NK-92 treated with Interleukin-12 subunit alpha and Interleukin-12 subunit beta, amount 100 ng/mL, for 24 hours (cell line): ENCODE results near the gene MEDAG.

Experiments
- DNase-seq: peaks from one replicate; lab custom pipeline; 2025; lab: John Stamatoyannopoulos, UW

MEDAG gene

DNA sequence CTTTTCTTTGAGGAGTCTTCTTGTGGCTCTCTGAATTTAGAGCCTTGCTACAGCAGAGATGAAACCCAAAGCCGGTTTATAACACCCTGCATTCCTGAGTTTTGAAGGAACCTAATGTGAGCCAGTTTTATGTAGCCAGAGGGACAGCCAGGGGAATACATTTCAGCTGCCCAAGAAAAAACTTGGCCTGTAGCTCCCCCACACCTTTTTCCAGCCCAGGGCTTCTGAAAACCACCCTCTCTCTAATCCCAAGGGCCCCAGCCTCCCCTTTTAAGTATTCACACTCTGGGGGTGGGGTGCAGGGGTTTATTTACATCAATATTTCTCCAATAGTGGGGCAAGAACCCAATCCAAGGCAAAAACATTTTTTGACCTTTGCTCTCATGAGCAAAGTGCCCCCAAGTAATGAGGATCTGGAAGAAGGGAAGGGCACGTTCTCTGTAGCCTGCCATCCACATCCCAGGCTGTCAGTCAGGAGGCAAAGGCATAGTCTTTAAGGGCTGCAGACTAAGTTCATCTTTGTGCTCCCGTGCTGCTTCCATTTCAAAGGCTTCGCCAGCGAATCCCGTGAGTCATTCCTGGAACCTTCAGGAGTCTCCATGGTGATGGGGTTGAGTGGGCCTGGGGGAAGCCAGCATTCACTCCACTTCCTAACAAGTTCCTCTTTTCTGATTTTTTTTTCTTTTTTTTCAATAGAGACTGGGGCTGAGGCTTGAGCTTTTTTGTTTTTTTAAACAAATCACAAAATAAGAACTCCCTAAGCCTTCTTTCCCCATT is 33.2 kb upstream of the MEDAG start:
- no peak for DNase-seq

DNA sequence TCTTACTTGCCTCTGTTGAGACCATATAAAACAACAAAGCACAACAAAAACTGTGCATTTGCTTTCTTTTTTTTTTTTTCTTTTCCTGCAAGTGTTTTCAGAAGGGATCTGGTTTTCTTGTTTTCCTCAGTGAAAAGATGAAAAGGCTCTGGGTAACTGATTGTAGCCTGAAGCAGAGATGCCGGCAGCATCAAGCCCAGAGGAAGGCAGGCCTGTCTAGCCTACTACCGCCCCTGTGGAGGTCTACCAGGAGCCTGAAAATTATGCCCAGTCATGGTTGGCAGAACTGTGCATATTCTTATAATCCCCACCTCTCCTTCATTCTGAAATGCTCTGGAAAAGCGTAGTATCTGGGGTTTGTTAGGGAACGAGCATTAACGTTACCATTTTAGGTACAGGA is 32.6 kb upstream of the MEDAG start:
- no peak for DNase-seq

DNA sequence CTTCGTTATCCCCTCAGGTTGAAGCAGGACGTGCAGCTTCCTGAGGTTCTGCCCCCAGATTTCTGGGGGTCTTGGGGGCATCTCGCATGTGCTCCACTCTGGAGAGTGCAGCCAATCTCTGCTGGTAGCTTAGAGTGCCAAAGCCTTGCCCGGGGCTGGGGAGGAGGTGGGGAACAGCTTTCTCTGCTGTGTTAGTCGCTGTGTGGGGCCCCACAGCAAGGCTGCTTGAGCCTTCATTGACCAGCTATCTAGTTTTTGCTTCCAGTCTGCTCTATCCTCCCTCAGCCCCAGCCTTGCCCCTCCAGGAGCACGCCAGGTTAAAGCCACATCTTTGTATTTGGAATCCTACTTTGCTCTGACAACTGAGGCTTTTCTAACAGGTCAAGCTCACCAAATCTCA is 32.0 kb upstream of the MEDAG start:
- DNase-seq = no peak

DNA sequence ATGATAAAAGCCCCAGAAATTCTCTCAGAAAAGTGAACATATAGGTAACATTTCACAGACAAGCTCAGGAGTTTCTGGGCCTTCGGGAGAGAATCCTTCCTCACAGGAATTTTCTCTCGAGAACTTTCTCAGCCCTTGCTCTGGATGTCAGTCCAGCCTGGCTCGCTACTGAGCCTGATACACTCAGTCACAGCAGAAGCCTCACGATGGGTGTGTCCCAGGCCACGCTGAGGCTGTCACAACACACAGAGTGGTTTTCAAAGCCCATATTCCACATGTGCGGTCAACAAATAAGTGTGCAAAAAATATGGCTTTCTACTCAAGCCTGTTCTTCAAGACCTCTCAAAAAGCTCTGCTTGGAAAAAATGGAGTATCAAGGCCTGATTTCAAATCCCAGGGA is 31.5 kb upstream of the MEDAG start:
- DNase-seq = no peak

DNA sequence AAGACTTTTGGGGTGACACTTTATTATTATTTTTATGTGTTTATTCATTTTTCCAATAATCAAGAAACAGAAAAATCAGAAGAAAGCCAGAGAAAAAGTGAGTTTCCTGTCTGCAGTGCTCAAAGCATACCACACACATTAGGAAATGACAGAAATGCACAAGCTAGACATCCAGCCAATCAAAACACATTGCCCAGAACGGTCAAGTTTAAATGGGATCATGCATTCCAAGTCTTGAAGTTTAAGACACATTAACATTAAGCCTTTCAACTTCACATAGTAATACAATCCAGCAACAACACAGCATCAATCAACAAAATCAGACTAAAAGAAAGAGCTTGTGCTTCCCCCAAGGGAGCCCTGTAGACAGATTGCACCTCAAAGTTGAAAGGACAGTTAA is 28.7 kb upstream of the MEDAG start:
- no peak for DNase-seq

DNA sequence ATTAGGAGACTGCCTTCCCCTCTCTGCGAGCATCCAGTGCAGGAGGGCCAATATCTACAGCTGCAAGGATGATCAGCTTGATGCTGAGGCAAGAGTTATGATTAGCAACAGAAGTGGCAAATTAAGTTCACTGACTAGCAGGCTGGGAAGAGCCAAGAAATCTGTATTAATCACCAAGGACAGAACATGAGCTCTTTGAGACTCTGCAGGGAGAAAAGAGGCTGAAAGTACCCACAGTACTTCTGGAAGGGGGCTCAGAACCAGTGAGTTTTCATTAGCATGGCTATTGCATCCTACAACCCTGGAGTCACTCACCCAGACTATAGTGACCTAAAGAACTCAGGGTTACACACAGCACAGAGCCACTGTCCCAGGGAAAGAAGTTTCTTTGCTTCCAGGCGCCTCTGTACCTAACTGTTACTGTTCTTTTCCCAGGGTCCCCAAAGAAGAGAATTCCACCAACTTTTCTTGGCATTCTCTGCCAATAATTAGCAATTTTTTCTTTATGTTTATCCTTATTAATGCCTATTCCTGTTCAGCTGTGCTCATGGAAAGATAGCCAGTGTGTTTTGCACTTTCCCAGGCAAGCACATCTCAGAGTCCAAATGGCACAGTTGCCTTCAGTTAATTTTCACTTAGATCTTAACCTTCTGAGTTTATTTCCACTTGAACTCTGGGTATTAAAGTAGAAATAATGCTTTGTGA is 25.8 kb upstream of the MEDAG start:
- no peak for DNase-seq

DNA sequence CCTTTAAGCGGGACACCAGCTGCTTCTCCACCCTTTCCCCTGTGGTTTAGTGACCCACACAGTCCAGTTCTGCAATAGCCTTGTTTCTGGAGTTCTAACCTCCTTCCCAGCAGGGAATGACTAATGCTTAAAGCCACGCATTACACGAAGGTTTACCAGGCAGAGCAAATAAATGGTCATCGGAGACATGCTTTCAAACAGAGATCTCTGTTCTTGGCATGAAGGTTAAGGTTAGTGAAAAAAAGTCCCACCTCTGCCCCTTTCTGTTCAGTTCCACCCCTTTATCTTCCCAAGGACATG is 25.3 kb upstream of the MEDAG start:
- no peak for DNase-seq

DNA sequence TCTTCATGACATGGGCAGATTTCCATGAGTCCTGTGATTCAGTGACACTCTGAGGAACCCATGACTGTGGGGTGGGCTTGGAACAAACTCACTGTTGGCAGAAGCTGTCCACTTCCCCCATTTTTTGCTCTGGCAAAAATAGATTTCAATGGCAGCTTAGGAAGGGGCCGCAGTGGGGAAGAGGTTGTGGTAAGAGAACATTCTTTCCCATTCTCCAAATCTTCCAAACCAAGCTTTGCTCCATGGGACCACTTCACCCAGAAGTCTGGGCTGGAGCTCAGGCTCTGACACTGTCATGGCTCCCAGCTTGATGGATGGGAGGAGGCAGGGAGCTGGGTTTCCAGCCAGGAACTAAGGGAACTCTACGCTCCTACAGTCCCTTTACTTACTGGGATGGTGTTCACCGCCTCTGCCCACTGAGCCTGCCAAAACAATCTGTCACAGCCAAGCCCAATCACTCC is 24.9 kb upstream of the MEDAG start:
- no peak for DNase-seq

DNA sequence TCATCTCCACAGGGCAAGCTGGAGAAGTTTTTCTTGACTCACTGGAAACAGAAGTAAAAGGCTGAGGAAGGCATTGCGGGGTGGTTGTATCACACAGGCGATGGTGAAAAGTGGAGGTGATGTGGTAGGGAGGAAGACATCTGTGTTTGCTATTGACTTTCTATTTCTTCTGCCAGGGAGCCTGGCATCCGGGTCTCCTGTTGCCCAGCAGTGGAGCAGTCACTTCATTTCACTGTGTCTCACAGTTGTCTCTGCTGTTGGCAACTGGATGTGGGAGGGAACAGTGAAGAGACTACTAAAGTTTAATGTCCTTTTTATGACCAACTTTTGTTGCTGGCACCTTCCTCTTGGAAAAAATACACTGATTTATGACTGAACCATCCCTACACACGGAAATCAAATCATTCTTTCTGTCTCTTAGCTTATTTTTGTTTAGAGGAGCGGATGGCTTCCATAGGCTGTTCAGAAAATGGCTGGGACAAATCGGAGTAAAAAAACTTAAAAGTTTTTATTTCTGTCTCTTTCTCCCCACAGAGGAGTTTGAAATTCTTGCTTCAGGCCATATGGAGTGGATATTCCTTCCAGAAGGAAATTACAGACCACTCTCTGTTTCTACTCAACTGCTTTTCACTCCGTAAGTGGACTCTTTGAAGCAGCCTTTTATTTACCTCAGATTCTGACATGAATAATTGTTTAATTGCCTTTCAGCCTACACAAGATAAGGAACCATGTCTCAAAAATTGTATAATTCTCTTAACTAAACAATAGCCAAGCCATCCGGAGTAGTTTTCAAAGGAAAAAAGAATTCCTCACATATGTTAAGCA is 23.8 kb upstream of the MEDAG start:
- DNase-seq = no peak

DNA sequence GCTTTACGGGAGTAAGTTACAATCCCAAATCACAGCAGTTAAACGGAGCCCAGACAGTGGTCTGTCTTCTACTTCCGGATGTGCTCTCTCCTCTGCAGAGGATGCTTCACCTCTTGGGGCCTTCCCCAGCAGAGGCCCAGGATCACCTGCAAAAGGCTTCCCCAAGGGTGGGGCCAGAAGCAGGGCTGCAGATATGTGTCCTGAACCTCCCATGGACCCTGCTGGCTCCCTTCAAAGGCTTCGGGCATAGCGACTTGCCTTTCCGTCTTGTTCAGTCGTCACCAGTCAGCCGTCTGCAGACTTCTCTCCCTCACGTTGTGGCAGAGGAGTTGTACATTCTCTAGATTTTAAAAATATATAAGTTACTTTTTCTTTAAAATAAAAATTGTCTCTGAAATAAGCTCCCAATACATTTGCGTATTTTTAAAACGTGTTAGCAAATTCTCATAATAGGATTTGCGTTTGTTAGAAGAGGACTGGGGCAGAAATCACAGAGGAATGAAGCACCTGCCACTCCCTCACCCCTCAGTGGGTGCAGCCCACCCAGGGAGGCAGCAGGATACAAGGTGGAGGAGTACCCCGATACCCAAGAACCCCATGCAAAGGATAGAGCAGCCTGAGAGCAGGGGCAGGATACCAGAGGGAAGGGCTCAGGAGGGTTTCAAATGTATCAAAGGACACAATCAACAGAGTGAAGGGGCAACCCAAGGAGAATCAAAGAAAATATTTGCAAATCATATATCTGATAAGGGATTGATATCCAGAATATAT is 22.9 kb upstream of the MEDAG start:
- no peak for DNase-seq

DNA sequence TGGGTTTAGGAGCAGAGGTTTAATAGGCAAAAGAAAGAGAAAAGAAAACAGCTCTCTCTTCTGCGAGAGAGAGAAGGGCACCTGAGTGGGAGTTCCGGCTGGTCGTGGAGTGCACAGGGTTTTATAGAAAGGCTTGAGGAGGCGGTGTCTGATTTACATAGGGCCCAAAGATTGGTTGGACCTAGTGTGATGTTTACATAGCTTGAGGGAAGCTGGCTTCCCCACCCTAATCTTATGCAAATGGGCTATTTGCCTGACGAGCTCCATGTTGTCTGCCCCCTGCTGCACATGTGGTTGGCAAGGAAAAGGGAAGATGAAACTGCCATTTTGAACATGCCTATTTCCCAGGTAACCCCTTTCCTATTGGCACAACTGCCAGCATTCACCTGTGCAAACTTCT is 21.5 kb upstream of the MEDAG start:
- DNase-seq = no peak

DNA sequence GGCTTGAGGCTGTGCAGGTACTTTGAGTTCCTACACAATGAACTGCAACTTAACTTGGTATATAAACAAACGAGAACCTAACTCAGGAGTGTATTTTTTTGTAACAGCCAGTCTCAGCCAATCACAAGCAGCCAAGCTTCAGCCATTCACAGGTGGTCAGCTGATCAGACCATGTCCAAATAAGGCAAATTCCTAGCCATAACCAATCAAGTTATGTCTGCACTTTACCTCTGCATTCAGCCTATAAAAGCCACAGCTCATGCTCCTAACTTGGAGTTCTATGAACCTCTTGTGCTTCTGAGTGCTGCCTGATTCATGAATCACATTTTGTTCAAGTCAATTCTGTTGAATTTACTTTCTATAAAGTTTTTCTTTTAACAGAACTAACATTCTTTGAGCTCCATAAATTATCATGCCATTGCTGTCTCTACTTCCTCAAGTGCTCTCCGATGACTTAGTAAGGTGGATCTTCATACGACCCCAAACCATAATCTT is 16.8 kb upstream of the MEDAG start:
- no peak for DNase-seq

DNA sequence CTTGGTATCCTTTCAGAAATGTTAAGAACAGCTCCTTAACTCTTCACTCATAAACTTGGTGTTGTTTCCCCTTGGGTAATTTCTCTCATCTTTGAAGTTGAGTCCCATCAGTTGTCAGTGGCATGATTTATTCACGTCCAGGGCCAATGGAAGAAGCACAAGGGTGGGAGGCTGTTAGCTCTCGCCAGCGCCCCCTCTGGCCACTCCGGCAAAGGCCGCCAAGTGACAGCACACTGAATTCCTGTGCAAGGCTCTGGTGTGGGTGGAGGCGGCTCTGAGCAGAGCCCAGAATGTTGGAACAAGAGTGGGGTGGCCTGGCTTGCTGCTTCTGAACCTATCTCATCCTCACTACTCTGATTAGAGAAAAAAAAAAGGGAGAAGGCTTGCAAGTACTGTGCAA is 13.1 kb upstream of the MEDAG start:
- DNase-seq = no peak

DNA sequence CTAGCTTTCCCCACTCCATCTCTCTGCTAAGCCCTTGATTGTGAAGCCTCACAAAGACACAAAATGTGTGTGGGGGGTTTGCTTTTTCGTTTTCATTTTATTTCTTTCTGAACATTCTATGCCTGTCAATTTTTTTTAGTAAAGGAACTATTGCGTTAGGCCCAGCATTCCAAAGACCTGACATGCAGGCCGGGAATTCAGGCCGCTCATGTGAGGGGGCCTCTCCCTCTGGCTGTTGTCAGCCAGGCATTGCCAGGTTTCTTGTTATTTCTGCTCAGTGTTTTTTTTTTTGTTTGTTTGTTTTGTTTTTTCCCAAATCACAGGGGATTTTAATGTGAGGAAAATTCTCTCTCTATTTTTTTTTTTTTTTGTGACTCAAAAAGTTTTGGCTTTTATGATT is 10.3 kb upstream of the MEDAG start:
- DNase-seq = no peak

DNA sequence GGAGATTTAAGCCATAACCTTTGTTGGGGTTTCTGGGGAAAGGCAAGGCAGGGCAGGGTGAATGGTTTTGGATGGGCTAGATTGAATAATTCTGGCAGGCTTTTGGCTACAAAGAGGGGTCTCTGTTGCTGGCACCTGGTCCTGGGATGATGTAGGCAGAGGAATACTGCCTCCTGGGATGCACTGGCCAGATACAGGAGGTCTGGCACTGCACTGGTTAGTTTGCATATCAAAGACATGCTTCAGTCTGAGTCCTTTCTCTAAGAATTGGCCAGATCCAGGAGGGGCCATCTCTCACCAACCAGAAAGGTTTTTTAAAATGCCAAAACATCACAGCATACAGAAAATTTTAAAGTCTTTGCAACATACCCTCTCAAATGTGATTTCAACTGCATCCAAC is 8.0 kb upstream of the MEDAG start:
- DNase-seq = no peak

DNA sequence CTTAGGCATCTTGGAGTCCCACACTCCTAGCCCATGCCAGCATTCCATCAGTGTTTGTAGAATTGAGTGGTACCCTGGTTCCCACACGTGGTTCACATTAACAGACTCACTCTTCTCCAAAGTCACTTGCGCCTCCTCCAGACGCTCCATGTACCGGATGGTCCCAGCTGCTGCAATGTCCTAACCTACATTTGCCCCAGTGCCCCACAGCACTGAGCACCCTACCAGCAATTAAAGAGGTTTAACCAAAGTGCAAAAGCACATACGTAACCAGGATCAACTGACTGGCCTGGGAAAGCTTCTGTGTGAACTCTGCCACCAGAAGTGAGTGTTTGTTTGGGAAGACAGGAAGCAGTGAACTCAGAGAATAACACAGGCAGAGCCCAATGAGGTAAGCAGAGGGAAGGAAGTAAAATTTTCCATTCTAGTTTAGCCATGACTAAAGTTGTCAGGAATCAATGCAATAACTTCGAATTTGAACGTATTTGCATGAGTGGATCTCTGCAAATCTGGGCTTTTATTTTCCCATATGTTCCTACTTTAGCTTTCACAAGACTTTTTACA is 7.3 kb upstream of the MEDAG start:
- no peak for DNase-seq

DNA sequence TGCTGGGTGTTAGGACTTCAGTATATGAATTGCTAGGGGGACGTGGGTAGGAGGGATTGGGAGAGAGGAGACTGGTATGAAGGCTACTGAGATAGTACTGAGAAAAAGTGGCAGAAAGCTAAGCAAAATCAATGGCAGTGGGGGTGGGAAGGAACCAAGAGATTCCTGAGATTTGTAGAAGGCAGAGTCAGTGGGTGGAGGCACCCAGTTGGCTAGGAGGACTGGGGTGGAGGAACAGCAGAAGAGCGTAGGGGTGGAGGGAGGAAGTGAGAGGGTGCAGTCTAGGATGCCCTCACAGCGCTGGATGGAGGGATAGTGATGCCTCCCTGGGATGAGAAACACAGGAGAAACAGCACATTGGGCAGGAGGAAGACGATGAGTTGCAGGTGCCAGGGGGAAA is 5.6 kb upstream of the MEDAG start:
- no peak for DNase-seq

DNA sequence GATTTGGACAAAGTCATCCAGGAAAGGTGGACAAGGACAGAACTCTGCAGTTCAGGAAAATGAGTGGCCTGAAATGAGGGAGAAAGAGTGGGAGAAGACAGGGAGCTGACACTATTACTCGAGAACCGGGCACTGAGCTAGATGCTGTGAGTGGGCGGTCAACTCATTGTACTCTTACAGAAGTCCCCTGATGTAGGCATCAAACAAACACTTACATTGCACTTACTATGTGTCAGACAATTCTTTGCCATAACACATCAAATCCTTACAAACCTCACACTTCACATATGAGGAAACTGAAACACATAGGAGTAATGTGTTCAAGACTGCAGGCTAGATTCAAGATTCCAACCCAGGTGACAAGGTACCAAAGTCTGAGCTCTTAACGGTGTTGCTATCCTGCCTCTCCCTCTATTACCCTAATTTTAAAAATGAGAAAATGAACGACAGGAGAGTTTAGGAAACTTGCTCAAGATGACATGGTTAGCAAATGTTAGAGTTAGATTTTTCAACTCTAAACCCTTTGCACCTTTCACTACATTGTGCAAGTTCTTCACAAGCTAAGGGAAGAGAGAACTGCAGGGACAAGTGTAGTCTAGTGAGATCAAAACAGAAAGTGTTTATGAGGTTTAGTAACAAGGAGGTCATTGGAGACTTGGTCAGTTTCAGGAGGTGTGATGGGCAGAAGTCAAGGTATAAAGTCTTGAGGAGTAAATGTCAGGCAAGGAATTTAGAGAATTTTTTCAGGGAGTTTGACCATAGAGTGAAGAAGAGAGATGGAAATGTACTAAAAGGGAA is 4.9 kb upstream of the MEDAG start:
- DNase-seq = no peak

DNA sequence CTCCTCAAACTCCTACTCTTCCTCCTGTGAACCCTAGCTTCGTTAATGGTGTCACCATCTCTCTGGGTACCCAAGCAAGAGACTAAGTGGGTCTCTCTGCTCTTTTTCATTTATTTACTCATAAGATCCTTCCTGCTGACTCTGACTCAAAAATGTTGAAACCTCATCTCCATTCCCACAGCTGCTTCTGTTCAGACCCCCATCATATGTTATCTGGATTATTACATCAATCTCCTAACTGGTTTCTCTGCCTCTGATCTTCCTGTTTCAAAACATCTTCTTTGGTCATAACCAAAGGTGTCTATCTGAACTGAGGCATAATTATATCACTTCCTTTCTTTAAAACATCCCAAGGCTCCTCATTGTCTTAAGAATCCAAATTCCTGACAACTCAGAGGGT is 2.0 kb upstream of the MEDAG start:
- DNase-seq = no peak

DNA sequence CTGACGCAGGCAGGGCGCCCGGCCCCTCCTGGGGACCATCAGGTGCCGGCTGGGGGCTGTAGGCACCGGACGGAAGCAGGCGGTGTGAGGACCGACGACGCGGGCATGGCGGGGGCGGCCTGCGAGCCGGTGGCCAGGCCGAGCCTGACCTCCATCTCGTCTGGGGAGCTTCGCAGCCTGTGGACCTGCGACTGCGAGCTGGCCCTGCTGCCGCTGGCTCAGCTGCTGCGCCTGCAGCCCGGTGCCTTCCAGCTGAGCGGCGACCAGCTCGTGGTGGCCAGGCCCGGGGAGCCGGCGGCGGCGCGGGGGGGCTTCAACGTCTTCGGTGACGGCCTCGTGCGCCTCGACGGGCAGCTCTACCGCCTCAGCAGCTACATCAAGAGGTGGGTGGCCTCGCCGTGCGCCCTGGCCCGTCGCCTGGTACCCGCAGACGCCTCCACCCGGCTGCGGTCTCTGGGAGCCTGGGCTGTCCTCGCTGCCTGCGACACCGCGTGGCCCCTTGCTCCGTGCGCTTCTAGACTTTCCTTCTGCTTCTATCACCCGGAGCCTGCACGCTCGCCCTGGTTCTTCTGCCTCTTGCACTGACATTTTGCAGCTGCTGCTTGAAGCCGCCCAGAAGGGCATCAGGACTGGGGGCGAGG is 460 bp downstream of the MEDAG start:
- no peak for DNase-seq
